HepG2 (cell line): ENCODE measurements around the gene CPT1A. TPM values are rescaled to one million over a fixed set of nuclear protein-coding genes. Genes with fewer than 3 reads are reported as not detected.

Experiments
- ATAC-seq: fragments of 200-7000 bp; cut with Tn5 transposase; 3 replicates; pipeline ENCODE4 v1.9.1; 2020; ENCODE audit warnings: mild to moderate bottlenecking, moderate library complexity
- BruUV-seq: library from RNA; stranded (reverse); fragments of 400-500 nt; replicated peaks from 2 replicates; lab custom pipeline; 2021; lab: Mats Ljungman, UMichigan
- CTCF ChIA-PET: fragments of 300-600 bp; formaldehyde crosslinking; extraction: SDS; loops from one replicate; lab custom pipeline; 2021; ENCODE audit warnings: low total read pairs, inconsistent platforms, low intra/inter-chr PET ratio; lab: Yijun Ruan, JAX
- POLR2A ChIA-PET: fragments of 350-600 bp; sonication (Branson Sonifier 250); formaldehyde crosslinking; loops from one replicate; lab custom pipeline; 2020; ENCODE audit warnings: antibody characterized with exemption, inconsistent platforms; lab: Yijun Ruan, JAX
- DNase-seq: peaks from one replicate; pipeline ENCODE4 v3.0.0-alpha.2; 2015; ENCODE audit warnings: low spot score
- FAIRE-seq: peaks from 3 replicates; lab custom pipeline; 2011; peaks lifted over from hg19 to GRCh38; lab: Jason Lieb, UNC
- H2AFZ ChIP-seq: one replicate; pipeline ENCODE4 v1.6.1; 2011; ENCODE audit warnings: low read length, inconsistent platforms
- H3K27ac ChIP-seq: fragments of 300-600 bp; 3 replicates; pipeline ENCODE4 v1.8.0; 2011; ENCODE audit warnings: mixed run types, mild to moderate bottlenecking, mixed read lengths, low read length, inconsistent platforms; ENCODE audit not compliant: insufficient read depth; ENCODE audit errors: extremely low read length
- H3K27me3 ChIP-seq, 2 experiments: fragments of 200-600 bp in 1 of 2; 2 replicates in 1 of 2; 3 replicates in 1 of 2; pipeline versions ENCODE4 v1.6.0 to v1.8.0; 2011; ENCODE audit warnings: low read length in 2 of 2, mild to moderate bottlenecking in 2 of 2, moderate library complexity in 2 of 2, inconsistent platforms in 1 of 2; ENCODE audit not compliant: insufficient read depth in 2 of 2, control insufficient read depth in 1 of 2
- H3K36me3 ChIP-seq, 2 experiments: fragments of 200-600 bp in 1 of 2; replicated peaks in 1 of 2; 2 replicates in 1 of 2; 3 replicates in 1 of 2; pipeline versions ENCODE4 v1.5.1 to v1.8.0; 2011; ENCODE audit warnings: low read length in 2 of 2, inconsistent platforms in 1 of 2; ENCODE audit not compliant: insufficient read depth in 2 of 2, control insufficient read depth in 1 of 2
- H3K4me1 ChIP-seq: 2 replicates; pipeline ENCODE4 v1.5.1; 2012; ENCODE audit warnings: low read length, inconsistent platforms; ENCODE audit not compliant: insufficient read depth
- H3K4me2 ChIP-seq: 2 replicates; pipeline ENCODE4 v1.6.0; 2011; ENCODE audit warnings: low read depth, low read length, inconsistent platforms
- H3K4me3 ChIP-seq, 3 experiments: fragments of 200-600 bp in 1 of 3; sonication (generic), shearing (Covaris generic) in 1 of 3; replicated peaks in 1 of 3; 2 replicates each; pipeline ENCODE4 v1.5.1; 2011 to 2016; ENCODE audit warnings: low read length in 3 of 3, inconsistent platforms in 2 of 3, low read depth in 2 of 3, mild to moderate bottlenecking in 2 of 3, control low read depth in 1 of 3, mixed read lengths in 1 of 3; ENCODE audit not compliant: insufficient read depth in 1 of 3
- H3K79me2 ChIP-seq: one replicate; pipeline ENCODE4 v1.6.1; 2011; ENCODE audit warnings: low read length, inconsistent platforms; ENCODE audit not compliant: insufficient read depth
- H3K9ac ChIP-seq: 2 replicates; pipeline ENCODE4 v1.6.0; 2011; ENCODE audit warnings: mild to moderate bottlenecking, low read depth, low read length, inconsistent platforms; ENCODE audit not compliant: insufficient read depth
- H3K9me3 ChIP-seq: 2 replicates; pipeline ENCODE4 v1.5.1; 2012; ENCODE audit warnings: mild to moderate bottlenecking, low read length
- H4K20me1 ChIP-seq: 2 replicates; pipeline ENCODE4 v1.6.0; 2011; ENCODE audit warnings: inconsistent platforms, mild to moderate bottlenecking, low read length, moderate library complexity; ENCODE audit not compliant: insufficient read depth
- ATRX ChIP-seq: sonication (generic); formaldehyde crosslinking; IDR thresholded peaks from 2 replicates; pipeline ENCODE4 v1.4.0; 2020; ENCODE audit warnings: missing genetic modification reagents, borderline replicate concordance
- ERF ChIP-seq: IDR thresholded peaks from 2 replicates; pipeline ENCODE4 v1.6.1; 2018; ENCODE audit warnings: missing biosample characterization, missing genetic modification reagents
- HIC2 ChIP-seq: sonication (generic); formaldehyde crosslinking; IDR thresholded peaks from 2 replicates; pipeline ENCODE4 v1.9.0; 2022; ENCODE audit warnings: low read depth, missing genetic modification reagents
- SYNCRIP ChIP-seq: fragments of 200-400 bp; formaldehyde crosslinking; IDR thresholded peaks from 2 replicates; pipeline ENCODE4 v1.6.1; 2018; ENCODE audit warnings: mild to moderate bottlenecking, low read depth, low read length; ENCODE audit not compliant: insufficient read depth
- TAF15 ChIP-seq: fragments of 200-400 bp; formaldehyde crosslinking; IDR thresholded peaks from one replicate; pipeline ENCODE4 v1.6.1; 2018; ENCODE audit warnings: mild to moderate bottlenecking, low read depth, low read length; ENCODE audit not compliant: poor library complexity, severe bottlenecking
- YY1 ChIP-seq: IDR thresholded peaks from 2 replicates; pipeline ENCODE4 v1.6.1; 2011; ENCODE audit warnings: low read length, low read depth, moderate library complexity, mild to moderate bottlenecking; ENCODE audit not compliant: insufficient read depth, insufficient replicate concordance
- ZBTB46 ChIP-seq: sonication (generic); formaldehyde crosslinking; IDR thresholded peaks from 2 replicates; pipeline ENCODE4 v1.4.0; 2020; ENCODE audit warnings: mild to moderate bottlenecking, missing genetic modification reagents, borderline replicate concordance
- ZNF317 ChIP-seq: sonication (generic); formaldehyde crosslinking; IDR thresholded peaks from 2 replicates; pipeline ENCODE4 v1.5.0; 2020; ENCODE audit warnings: mild to moderate bottlenecking, missing genetic modification reagents
- ZNF557 ChIP-seq: sonication (generic); formaldehyde crosslinking; IDR thresholded peaks from 2 replicates; pipeline ENCODE4 v1.4.0; 2020; ENCODE audit warnings: missing genetic modification reagents
- WGBS: methylation state at CpG from one replicate; pipeline ENCODE4 v1.1.6; 2017; ENCODE audit warnings: low lambda C conversion rate; 5-methylcytosine and 5-hydroxymethylcytosine counted together
- in situ Hi-C: cut with HindIII; loops from 2 replicates; pipeline ENCODE4 v1.10.0; 2017; ENCODE audit warnings: low pct_unique_long_range_greater_than_20kb; ENCODE audit not compliant: extremely low pct_ligation_motif_present
- intact Hi-C: fragments of 100-400 bp; cut with micrococcal nuclease; formaldehyde crosslinking; loops from one replicate; pipeline ENCODE4 v1.10.0; 2022; ENCODE audit not compliant: unreplicated experiment
- polyA plus RNA-seq, 8 experiments: library from polyadenylated mRNA; depleted of rRNA in 3 of 8; stranded (reverse) in 7 of 8; unstranded in 1 of 8; fragments of >200 nt; fragmentation: Illumina TruSeq in 4 of 8; extraction: Trizol in 4 of 8; gene quantifications; 2 replicates each; pipeline versions ENCODE4 v1.2.1 to v1.2.3, GENCODE V29; 2011 to 2016; ENCODE audit warnings: low read depth in 4 of 8, missing spikeins in 1 of 8, mixed read lengths in 1 of 8; ENCODE audit not compliant: insufficient read depth in 1 of 8
- total RNA-seq, 5 experiments: library from RNA; depleted of rRNA; stranded (reverse); fragments of >200 nt; fragmentation: Illumina TruSeq; extraction: Trizol; gene quantifications; 2 replicates each; pipeline ENCODE4 v1.2.3, GENCODE V29; 2016; ENCODE audit warnings: low read depth in 1 of 5

CPT1A gene
- total and polyA plus RNA-seq, 2 of the 13 experiments (the other 11 are each of a cell fraction or from before 2014, with no cell fraction given): 7.0 to 7.1 TPM

GRCh38 chr11:68776442-68777235, 65.1 kb downstream of the CPT1A start:
- no peaks in the 10 kb centered on the region for H3K27me3 ChIP-seq
- H3K27ac ChIP-seq: no peak overlapping the region
- BruUV-seq: no TSS peak
- no peak for ATAC-seq
- in situ Hi-C loops: no loop called here
- no peaks in the 10 kb centered on the region for H3K4me1 ChIP-seq
- intact Hi-C loops: no loop called here
- POLR2A ChIA-PET: no interaction called here
- TF ChIP-seq ZNF317 (no peak), YY1 (no peak), ZNF557 (CRISPR knock-in tag) (no peak), SYNCRIP (no peak), ZBTB46 (CRISPR knock-in tag) (no peak), ATRX (no peak), TAF15 (no peak), HIC2 (CRISPR knock-in tag) (no peak), ERF (no peak)
- WGBS: 87% methylated on average over 20 of the region's 20 CpGs
- no peak for FAIRE-seq
- no peak for DNase-seq
- peaks cover 2 to 22% of the 10 kb centered on the region in 2 experiments; a peak in 3 of 5 replicates for H3K36me3 ChIP-seq
- H3K4me2 ChIP-seq: no peak overlapping the region
- H3K9me3 ChIP-seq: no peaks in the 10 kb centered on the region
- no peak overlapping the region for H2AFZ ChIP-seq
- no peak overlapping the region for H3K4me3 ChIP-seq
- CTCF ChIA-PET: no interaction called here
- no peaks in the 10 kb centered on the region for H3K79me2 ChIP-seq
- H4K20me1 ChIP-seq: no peaks in the 10 kb centered on the region
- H3K9ac ChIP-seq: no peak overlapping the region
